Stomach (tissue), 4 donors: Measurements from ENCODE around the gene IFNA13.

Experiments used
- CTCF ChIP-seq, 7 experiments: fragments of 450-650 bp in 4 of 7; fragments of 200-600 bp in 3 of 7; sonication (generic) in 3 of 7; IDR thresholded peaks; one replicate each; pipeline ENCODE4 v1.5.1; 2016 to 2019; ENCODE audit warnings: antibody characterized with exemption in 7 of 7, control low read depth in 2 of 7, mild to moderate bottlenecking in 1 of 7
- EP300 ChIP-seq: sonication (generic); formaldehyde crosslinking; IDR thresholded peaks from one replicate; pipeline ENCODE4 v1.6.1; 2017; ENCODE audit warnings: antibody characterized with exemption
- POLR2A ChIP-seq, 4 donors: fragments of 450-650 bp; IDR thresholded peaks; one replicate each; pipeline ENCODE4 v1.6.1; 2016; ENCODE audit warnings: antibody characterized with exemption in 4 of 4, control low read depth in 2 of 4, mild to moderate bottlenecking in 1 of 4, moderate library complexity in 1 of 4
- POLR2AphosphoS5 ChIP-seq, 3 donors: sonication (generic); formaldehyde crosslinking; IDR thresholded peaks; one replicate each; pipeline ENCODE4 v1.6.1; 2016; ENCODE audit warnings: antibody characterized with exemption in 3 of 3

DNA sequence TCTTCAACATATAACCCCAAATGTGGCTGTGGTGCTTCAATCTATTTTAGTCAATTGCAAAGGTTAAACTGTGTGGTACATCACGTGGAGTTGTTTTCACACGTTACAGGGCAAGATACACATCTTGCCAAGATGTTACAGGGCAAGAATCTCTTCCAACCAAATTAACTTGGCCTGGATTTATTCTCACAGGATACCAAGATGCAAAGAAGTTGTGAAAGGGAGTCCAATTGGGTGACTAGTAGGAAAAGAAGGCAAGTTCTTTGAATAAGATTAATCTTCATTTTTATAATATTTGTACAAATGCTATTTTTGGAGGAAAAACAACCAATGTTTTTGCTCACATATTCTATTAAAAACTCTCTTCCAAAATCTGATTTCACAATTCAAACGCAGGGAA lies 36.3 kb upstream of the IFNA13 start:
- TF ChIP-seq CTCF (IDR thresholded peaks at IDR 0.05) (no peak), POLR2AphosphoS5 (IDR thresholded peaks at IDR 0.05) (no peak), POLR2A (IDR thresholded peaks at IDR 0.05) (no peak), EP300 (no peak)
